HG03064 (cell line): ENCODE results near the gene LIPJ.

Source experiments
- ATAC-seq: cut with Tn5 transposase; IDR thresholded peaks from one replicate; pipeline ENCODE4 v1.9.1; 2021; ENCODE audit warnings: low read depth; ENCODE audit not compliant: unreplicated experiment

The LIPJ gene, protein sequence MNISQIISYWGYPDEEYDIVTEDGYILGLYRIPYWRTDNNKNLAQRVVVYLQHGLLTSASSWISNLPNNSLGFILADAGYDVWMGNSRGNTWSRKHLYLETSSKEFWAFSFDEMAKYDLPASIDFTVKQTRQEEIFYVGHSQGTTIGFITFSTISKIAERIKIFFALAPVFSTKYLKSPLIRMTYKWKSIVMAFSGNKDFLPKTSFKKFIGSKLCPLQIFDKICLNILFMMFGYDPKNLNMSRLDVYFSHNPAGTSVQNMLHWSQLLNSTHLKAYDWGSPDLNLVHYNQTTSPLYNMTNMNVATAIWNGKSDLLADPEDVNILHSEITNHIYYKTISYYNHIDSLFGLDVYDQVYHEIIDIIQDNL

GRCh38 chr10:88586462-88586861 lies at the start of gene LIPJ:
TSS of gene LIPJ (plus strand) at chr10:88586762. CDS start at chr10:88590688, 3,926 bp downstream.
- no peak for ATAC-seq

DNA sequence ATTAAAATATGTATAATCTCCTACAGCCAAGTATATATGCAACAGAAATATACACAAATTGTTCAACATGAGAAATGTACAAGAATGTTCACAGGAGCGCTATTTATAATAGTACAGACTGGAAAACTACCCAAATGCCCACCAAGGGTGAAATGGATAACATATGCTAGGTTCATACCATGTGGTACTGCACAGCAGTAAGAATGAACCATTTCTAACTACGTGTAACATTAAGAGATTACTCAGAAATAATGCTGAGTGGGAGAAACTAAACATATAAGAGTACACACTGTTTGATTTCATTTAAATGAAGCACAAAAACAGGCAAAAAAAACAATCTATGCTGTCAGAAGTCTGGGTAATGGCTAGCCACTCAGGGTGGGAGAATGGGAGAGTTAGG lies 49.2 kb upstream of the LIPJ start:
- ATAC-seq = no peak

- no peak for ATAC-seq
Observed at GRCh38 chr10:88538048-88538447, 48.5 kb upstream of the LIPJ start.

- ATAC-seq = no peak
Observed at GRCh38 chr10:88540351-88540750, 46.2 kb upstream of the LIPJ start.

- ATAC-seq = no peak
Observed at GRCh38 chr10:88541116-88541626, 45.4 kb upstream of the LIPJ start.

DNA sequence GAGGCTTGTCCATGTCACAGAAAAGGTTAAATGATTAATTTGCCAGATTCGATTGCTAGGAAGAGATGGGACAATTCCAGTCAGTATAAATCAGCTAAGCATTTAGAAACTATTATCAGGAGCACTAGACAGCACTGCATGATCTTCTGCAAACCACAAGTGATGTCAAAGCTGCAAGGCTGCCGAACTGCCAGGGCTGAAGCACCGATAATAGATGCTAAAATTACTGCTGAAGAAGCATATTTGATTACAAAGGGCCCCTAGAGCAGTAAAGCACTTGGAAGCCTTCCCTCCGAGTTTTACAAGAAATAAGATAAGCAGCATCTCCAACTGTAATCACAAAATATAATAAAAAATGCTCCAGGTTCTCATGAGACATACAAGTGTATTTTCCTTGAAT lies 44.0 kb upstream of the LIPJ start:
- no peak for ATAC-seq

- ATAC-seq = no peak
Observed at GRCh38 chr10:88544140-88544870, 42.3 kb upstream of the LIPJ start.

GRCh38 chr10:88545359-88545758 lies 41.2 kb upstream of the LIPJ start:
- ATAC-seq = no peak

GRCh38 chr10:88546497-88546896 lies 40.1 kb upstream of the LIPJ start:
- no peak for ATAC-seq

GRCh38 chr10:88551246-88551645 lies 35.3 kb upstream of the LIPJ start:
- no peak for ATAC-seq

GRCh38 chr10:88553116-88553752 lies 33.3 kb upstream of the LIPJ start:
- peak; percentile 74 for ATAC-seq

DNA sequence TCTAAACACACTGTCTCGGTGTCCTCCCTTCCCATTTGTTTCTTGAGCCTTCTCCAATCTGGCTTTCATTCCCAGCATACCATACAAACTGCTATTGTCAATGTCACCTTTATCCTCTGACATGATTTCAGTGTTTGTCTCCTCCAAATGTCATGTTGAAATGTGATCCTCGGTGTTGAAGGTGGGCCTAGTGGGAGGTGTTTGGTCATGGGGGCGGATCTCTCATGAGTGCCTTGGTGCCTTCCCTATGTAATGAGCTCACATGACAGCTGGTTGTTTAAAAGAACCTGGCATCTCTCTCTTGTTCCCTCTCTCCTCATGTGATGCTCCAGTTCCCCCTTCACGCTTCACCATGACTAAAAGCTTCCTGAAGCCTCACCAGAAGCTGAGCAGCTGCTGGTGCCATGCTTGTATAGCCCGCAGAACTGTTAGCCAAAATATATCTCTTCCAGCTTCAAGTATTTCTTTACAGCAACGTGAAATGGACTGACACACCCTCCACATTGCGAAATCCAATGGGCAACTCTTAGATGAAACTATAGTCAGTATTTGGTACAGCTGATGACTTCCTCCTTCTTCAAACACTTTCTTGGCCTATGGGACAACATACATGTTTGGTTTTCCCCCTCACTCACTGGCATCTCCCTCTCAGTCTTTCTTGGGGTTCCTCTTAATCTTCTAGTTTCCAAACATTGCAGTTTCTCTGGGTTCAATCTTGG lies 31.2 kb upstream of the LIPJ start:
- no peak for ATAC-seq

DNA sequence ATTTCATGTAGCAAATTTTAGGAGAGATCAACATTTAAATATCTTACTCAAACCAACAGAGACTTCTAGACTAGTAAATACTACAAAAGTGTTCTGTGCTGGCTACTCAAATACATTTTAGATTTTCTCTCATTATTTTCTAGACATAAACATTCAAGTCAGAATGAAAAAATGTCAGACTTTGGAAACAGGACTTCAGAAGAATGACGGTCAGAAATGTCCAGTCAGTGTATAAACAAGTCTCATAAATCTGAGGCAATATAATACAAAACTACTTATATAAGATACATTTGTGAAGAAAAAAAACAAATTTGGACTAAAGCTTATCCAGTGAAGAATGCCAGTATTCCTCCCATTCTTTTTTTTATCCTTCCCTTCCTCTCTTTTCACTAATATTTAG lies 29.3 kb upstream of the LIPJ start:
- no peak for ATAC-seq

DNA sequence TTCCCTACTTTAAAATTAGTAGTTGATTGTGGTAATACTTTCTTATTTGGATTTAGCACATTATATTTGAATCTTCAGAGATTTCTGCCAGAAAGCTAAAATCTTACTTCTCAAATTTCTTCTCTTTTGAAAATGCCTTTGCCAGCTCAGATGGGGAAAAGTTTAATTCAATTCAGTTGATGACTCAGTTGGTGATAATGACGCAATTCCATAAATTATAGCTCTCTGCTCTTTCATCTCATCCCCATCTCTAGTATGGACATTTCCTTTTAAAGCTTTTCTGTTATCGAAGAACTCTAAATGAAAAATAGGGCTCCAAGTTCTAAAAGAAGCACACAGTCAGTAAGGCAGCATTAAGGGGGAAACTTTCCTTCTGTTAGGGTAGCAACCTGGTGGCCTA lies 28.9 kb upstream of the LIPJ start:
- ATAC-seq = no peak

GRCh38 chr10:88562152-88562551 lies 24.4 kb upstream of the LIPJ start:
- ATAC-seq = no peak

GRCh38 chr10:88565072-88565471 lies 21.5 kb upstream of the LIPJ start:
- ATAC-seq = no peak

DNA sequence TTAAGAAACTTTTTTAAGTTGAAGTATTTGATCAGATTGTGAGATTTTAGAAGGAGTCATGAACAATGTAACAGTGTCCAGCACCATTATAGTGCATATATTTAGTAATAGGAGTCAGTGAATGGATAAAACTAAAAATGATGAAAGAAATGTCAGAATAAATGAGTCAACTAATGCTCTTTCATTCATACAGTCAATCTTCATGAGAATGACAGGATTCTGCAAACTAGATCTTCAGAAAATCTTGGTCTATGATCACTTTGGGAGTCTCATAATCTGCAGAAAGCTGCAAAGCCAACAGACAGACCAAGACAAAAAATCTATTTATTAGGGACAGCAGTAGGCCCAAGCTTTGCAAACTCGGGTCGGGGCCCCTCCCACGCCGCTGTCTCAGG lies 4.2 kb upstream of the LIPJ start:
- no peak for ATAC-seq

GRCh38 chr10:88582806-88583583 lies 3.6 kb upstream of the LIPJ start, which contains the start of gene RNLS:
TSS of gene RNLS (minus strand) at chr10:88583318.
- ATAC-seq = peak; percentile 80

GRCh38 chr10:88583584-88583957 lies 3.0 kb upstream of the LIPJ start:
- ATAC-seq = no peak

GRCh38 chr10:88592381-88592780 lies 5.8 kb downstream of the LIPJ start:
- no peak for ATAC-seq
